Cardiac muscle cell (in vitro differentiated cells and primary cell): ENCODE data around the gene TSHZ3. TPM values are rescaled to one million over a fixed set of nuclear protein-coding genes. Genes with fewer than 3 reads are reported as not detected.

ENCODE experiments used
- DNase-seq, 2 donors: peaks; one replicate each; pipeline versions ENCODE4 v3.0.0 to v3.0.0-alpha.2; 2010 to 2017; ENCODE audit warnings: low read depth in 1 of 2, low spot score in 1 of 2
- H3K27ac ChIP-seq: fragments of 200-600 bp; sonication (generic); 2 replicates; pipeline ENCODE4 v1.5.1; 2016
- H3K27me3 ChIP-seq: fragments of 200-600 bp; sonication (generic); 2 replicates; pipeline ENCODE4 v1.6.0; 2016; ENCODE audit warnings: control low read depth
- H3K36me3 ChIP-seq: fragments of 200-600 bp; sonication (generic); 2 replicates; pipeline ENCODE4 v1.5.1; 2016; ENCODE audit warnings: control low read depth
- H3K4me1 ChIP-seq: fragments of 200-600 bp; sonication (generic); 2 replicates; pipeline ENCODE4 v1.8.1; 2017; ENCODE audit warnings: low read depth, mild to moderate bottlenecking, mixed run types
- H3K4me3 ChIP-seq: fragments of 200-600 bp; sonication (generic); 2 replicates; pipeline ENCODE4 v1.5.1; 2016; ENCODE audit warnings: mild to moderate bottlenecking
- H3K9me3 ChIP-seq: fragments of 200-600 bp; sonication (generic); 2 replicates; pipeline ENCODE4 v1.5.1; 2017; ENCODE audit warnings: low read depth, mild to moderate bottlenecking, control low read depth
- CTCF ChIP-seq: IDR thresholded peaks from 2 replicates; pipeline ENCODE4 v1.5.1; 2012; ENCODE audit warnings: low read depth, mild to moderate bottlenecking, low read length
- polyA plus RNA-seq: library from polyadenylated mRNA; unstranded; fragments of >200 nt; fragmentation: Nextera tagmentation; extraction: Ambion mirVana; gene quantifications from 2 replicates; pipeline ENCODE4 v1.2.1, GENCODE V29; 2016
- total RNA-seq: library from RNA; depleted of rRNA; stranded (reverse); fragments of >200 nt; gene quantifications from 2 replicates; pipeline ENCODE4 v1.2.3, GENCODE V29; 2016

TSHZ3 gene
- total and polyA plus RNA-seq, 2 experiments from 2014 or later: 0.57 to 1.7 TPM

GRCh38 chr19:31276831-31277230, 72.4 kb downstream of the TSHZ3 start:
- no peaks in the 10 kb centered on the region for H3K4me1 ChIP-seq
- DNase-seq: no peak
- no peak overlapping the region for H3K27ac ChIP-seq
- no peaks in the 10 kb centered on the region for H3K9me3 ChIP-seq
- no peak overlapping the region for H3K4me3 ChIP-seq
- no peak for TF ChIP-seq CTCF
- H3K36me3 ChIP-seq: no peaks in the 10 kb centered on the region
- peaks cover 4% of the 10 kb centered on the region for H3K27me3 ChIP-seq

- no peak overlapping the region for H3K4me3 ChIP-seq
- H3K27me3 ChIP-seq: no peaks in the 10 kb centered on the region
- H3K4me1 ChIP-seq: no peaks in the 10 kb centered on the region
- no peak for DNase-seq
- no peak for TF ChIP-seq CTCF
- H3K36me3 ChIP-seq: no peaks in the 10 kb centered on the region
- no peaks in the 10 kb centered on the region for H3K9me3 ChIP-seq
- no peak overlapping the region for H3K27ac ChIP-seq
Measured at GRCh38 chr19:31275068-31275334, 74.2 kb downstream of the TSHZ3 start.

- Histone ChIP-seq H3K27ac (no peak overlapping the region), H3K4me1 (no peaks in the 10 kb centered on the region), H3K4me3 (no peak overlapping the region), H3K36me3 (no peaks in the 10 kb centered on the region), H3K9me3 (no peaks in the 10 kb centered on the region), H3K27me3 (no peaks in the 10 kb centered on the region)
- no peak for DNase-seq
- no peak for TF ChIP-seq CTCF
Measured at GRCh38 chr19:31274251-31275067, 74.8 kb downstream of the TSHZ3 start.

- H3K27me3 ChIP-seq: no peaks in the 10 kb centered on the region
- no peak for TF ChIP-seq CTCF
- H3K4me3 ChIP-seq: no peak overlapping the region
- no peaks in the 10 kb centered on the region for H3K9me3 ChIP-seq
- H3K36me3 ChIP-seq: no peaks in the 10 kb centered on the region
- H3K4me1 ChIP-seq: no peaks in the 10 kb centered on the region
- H3K27ac ChIP-seq: no peak overlapping the region
- DNase-seq: no peak
Measured at GRCh38 chr19:31272583-31273106, 76.6 kb downstream of the TSHZ3 start.

- DNase-seq: peak in 1 of 2 donors; percentile 12
- no peak overlapping the region for H3K4me3 ChIP-seq
- H3K36me3 ChIP-seq: no peaks in the 10 kb centered on the region
- no peak overlapping the region for H3K27ac ChIP-seq
- H3K9me3 ChIP-seq: no peaks in the 10 kb centered on the region
- no peaks in the 10 kb centered on the region for H3K4me1 ChIP-seq
- H3K27me3 ChIP-seq: no peaks in the 10 kb centered on the region
- TF ChIP-seq CTCF: no peak
Measured at GRCh38 chr19:31271306-31271911, 77.8 kb downstream of the TSHZ3 start.
